GM21360 (cell line): ENCODE data around the gene MPPED1.

Source experiments
- ATAC-seq: cut with Tn5 transposase; IDR thresholded peaks from one replicate; pipeline ENCODE4 v1.9.1; 2021; ENCODE audit warnings: mild to moderate bottlenecking, moderate library complexity; ENCODE audit not compliant: unreplicated experiment

MPPED1 gene

DNA sequence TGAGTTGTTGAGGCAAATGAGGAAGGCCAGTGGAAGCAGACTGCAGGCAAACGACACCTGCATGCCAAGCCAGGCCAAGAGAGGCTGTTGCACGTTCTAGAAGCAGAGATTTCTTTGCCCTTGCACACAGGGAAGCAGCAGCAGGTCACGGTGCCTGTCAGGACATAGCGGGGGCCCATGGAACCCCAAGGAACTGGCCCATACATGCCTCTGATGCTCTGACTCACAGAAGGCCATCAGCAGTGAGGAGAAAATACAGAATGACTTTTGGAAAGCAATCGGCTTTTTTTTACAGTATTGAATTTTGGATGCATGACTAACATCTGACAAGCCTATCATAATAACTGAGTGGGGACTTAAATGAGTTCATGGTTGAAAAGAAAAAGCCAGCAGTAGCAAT lies 123.9 kb downstream of the MPPED1 start:
- ATAC-seq = no peak

GRCh38 chr22:43537019-43537585 lies 125.3 kb downstream of the MPPED1 start:
- no peak for ATAC-seq

DNA sequence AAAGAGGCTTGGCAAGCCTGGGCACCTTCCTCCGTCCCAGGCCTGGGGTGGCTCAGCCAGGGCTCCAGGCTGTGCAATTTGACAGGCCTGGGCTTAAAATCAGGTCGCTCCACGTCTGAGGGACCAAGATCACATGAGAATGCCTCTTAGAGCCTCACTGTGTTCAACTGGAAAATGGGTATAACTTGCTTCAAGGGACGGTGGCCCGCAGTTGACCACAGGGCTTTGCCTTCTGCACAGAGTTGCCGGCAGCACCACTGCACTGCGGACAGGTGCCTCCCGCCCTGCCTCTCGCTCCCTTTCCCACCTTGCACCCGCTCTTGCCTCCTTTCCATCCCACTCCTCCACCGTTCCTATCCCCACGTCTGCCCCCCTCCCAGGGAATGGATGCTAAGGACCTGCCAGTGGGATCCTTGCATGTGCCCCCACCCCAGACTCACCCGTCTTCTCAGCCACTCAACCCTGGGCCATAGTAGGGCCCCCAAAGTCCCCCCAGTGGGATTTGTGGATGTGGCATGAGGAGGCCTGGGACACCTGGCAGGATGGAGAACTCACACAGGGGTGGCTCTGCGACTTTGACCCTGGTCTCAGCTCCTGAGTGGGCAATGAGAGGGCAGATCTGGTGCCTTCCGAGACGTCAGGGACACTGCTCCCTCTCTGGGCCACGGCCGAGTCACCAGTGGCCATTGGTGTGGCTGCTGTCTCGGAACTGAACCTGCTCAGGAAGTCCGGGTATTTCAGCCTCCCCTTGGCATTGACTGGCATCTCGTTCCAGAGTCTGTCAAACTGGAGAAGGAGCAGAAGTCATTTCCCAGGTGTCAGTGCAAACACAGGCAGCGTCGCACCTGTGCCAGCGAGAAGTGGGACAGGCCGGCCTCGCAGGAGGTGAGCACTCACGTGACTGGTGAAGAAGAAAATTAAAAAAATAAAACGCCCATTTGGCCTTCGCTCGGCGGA lies 128.0 kb downstream of the MPPED1 start:
- no peak for ATAC-seq

GRCh38 chr22:43540529-43540923 lies 128.7 kb downstream of the MPPED1 start:
- ATAC-seq = no peak

DNA sequence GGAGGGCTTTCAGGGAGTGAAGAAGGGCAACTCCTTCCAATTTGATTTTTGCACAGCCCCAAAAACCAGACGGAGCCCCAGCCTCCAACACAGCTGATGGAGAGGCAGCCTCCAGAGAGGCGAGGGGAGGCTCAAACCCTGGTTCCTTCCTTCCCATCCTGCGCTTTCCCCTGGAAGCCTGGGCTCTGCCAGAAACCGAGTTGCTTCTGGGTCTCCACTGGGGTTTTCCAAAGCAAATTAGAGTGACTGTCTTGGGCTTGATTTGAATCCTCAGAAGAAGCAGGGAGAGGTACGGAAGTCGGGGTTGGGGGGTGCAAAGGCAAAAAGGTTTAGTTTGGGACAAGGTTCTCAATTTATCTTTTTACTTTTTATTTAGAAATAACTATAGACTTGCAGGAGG lies 129.2 kb downstream of the MPPED1 start:
- ATAC-seq = no peak

GRCh38 chr22:43541462-43542407 lies 129.9 kb downstream of the MPPED1 start:
- ATAC-seq = no peak

- ATAC-seq = no peak
Observed at GRCh38 chr22:43542681-43543521, 131.1 kb downstream of the MPPED1 start.

DNA sequence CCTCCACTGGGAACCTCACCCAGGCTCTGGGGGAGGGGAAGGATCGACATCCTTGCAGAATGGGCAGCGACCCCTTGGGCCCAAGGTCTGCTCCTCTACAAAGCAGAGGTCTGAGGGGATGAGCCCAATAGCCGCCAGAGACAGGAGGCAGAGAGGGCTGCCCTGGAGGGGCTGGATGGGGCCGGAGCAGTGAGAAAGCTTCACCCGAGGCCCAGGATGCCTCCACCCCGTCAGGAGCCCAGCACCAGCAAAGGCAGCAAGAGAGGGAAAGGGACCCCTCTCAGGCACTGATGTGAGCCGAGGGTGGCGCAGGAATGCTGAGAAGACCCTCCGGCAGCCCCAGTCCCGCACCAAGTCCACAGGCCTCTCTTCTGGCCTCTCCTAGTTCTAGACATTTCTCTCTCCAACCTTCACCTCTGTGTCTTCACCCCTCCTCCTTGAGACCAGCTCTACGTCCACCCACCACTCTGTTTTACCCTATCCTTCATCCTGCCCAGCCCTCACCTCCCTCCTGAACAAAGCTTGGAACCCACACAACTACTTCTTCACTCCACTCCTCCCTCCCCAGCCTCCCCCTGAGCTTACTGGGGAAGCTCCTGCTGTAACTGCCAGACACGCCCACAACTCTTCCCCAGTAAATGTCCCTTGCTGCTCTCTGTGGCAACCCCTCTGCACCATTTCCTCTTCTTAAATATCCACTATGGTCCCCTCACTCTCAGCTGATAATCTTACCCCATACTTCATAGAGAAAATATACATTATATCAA lies 131.9 kb downstream of the MPPED1 start:
- no peak for ATAC-seq

DNA sequence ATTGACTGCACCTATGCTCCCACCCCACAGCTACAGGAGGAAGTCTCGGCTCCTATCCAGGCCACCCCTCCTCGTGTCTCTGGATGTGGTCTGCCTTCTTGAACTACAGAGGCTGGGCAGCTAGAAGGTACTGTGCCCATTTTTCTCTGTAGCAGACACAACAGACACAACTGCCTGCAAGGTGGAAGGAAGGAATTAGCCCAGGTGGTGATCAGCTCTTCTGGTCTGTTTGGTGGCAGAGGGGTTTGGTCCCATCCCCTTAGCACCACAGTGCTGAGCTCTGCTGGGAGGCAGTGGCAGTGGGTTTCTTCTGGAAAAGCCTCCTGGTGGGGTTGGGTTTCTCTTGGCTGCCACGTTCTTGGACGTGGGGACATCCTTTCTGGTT lies 132.5 kb downstream of the MPPED1 start:
- ATAC-seq = no peak

GRCh38 chr22:43546186-43546585 lies 134.4 kb downstream of the MPPED1 start:
- no peak for ATAC-seq

GRCh38 chr22:43550024-43550620 lies 138.3 kb downstream of the MPPED1 start:
- ATAC-seq = no peak

GRCh38 chr22:43550672-43551071 lies 138.9 kb downstream of the MPPED1 start:
- no peak for ATAC-seq

- no peak for ATAC-seq
Observed at GRCh38 chr22:43553451-43554258, 141.8 kb downstream of the MPPED1 start.

DNA sequence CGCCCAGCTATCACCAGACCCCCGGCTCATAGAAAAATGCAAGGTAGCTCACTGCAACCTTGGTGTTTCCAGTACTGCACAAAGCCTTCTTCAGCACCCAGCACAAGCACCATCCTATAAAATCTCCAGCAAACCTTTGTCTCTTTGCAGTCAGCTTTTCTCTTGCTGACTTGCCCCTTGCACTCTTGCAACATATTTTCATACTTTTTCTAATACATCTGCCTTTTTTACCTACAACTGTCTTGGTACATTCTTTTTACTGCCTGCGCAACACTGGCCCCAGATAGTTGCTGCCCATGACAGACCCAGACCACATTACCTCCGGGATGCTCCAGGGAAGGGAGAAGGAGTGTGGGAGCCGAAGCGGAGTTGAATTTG lies 142.4 kb downstream of the MPPED1 start:
- no peak for ATAC-seq

GRCh38 chr22:43554694-43555365 lies 143.0 kb downstream of the MPPED1 start:
- no peak for ATAC-seq

DNA sequence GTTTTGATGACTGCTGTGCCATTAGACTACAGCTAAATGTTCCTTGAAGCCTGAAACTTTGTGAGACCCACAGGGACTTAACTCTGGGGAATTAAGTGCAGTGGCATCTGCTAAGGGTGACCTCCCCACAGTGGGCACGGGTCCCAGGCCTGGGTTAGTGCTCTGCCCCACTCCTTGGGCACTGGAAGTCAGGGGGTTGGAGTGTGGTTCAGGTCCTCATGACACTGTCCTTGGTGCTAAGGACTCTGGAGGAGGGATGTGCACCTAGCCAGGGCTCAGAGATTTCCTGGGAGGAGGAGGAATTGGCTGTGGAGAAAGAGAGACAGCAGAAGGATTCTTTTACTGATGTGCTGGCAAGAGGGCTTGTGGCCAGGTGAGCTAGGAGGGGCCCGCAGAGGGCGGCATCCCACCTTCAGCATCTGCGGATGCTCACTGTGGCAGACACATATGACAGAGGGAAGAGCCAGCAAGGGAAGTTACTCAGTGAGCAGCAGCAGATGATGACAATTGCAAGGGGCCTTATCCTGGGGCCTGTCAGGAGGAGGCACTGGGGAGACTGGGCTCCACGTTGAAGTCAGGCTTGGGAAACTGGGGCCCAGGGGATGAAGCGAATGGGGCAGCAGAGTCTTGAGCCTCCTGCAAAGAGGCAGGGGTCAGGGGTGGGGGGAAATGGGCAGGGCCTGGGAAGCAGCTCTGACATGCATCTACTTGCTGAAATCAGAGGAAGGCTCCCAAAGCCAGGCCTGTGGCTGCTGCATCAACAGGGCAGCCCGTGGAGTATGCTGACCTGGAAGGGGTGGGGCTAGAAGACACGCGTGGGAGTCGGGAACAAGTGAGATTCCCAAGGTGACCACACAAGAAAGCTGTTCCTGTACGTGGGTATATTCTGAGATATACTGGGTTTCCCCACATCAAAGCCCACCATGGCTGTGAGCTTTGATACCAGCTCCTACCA lies 144.0 kb downstream of the MPPED1 start:
- ATAC-seq = no peak
